ENCODE measurements around the gene IRS2. TPM values are rescaled to one million over a fixed set of nuclear protein-coding genes. Genes with fewer than 3 reads are reported as not detected.

Gene IRS2
- total and polyA plus RNA-seq, 7 donors, result 9.3 to 40.8 (median 18.2) TPM

DNA sequence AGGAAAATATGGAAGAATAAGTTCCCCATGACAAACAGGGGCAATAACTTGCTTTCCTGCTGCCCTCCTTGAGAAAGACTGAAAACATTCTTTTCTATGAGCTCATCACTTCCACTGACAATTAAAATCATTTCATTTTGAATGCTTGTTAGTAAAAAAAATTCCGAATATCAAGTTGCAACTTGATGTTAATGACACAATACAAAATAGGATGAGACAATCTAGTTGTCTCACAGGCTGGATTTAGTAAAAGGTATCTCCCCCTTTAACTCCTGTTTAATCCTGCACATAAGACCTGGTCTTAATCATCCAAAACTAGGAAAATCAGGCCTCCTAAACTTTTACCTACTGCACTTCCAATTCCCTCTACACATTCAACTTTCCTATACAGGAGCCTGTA lies 24.7 kb downstream of the IRS2 start:
- Histone ChIP-seq H3K4me1 (peaks cover 17% of the 10 kb centered on the region), H3K36me3 (ENCODE audit: insufficient read depth in 1 of 2, low read depth in 1 of 2) (no peaks in the 10 kb centered on the region), H3K9me3 (no peaks in the 10 kb centered on the region), H3K27ac (no peak overlapping the region), H3K4me3 (no peak overlapping the region), H3K27me3 (ENCODE audit: insufficient read depth in 3 of 3, low read length in 2 of 3) (no peaks in the 10 kb centered on the region)
- DNase-seq, result no peak
- TF ChIP-seq CTCF (IDR thresholded peaks at IDR 0.05), result no peak
- WGBS, 3 donors, result 84 to 93% (median 85%) methylated on average over 1 of the region's 1 CpG
- no peak for ATAC-seq
- intact Hi-C loops (cut with DNase I), result no loop called here

DNA sequence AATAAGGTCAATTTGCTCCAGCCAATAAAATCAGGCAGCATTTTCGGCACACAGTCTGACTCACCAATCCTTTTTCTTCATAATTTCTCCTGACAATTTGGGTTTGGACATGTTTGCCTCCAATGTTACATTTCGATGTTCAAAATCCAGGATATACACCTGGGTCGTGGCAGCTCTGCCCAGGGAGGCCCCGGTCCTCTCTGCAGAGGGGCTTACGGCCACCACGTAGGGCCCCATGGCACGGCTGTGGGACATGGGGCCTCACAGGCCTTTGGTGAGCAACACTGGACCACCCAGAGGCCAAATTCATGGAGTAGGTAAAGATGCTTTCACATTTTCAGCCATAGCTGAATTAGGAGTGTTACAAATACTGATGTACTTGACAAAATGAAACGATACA lies 25.4 kb downstream of the IRS2 start:
- TF ChIP-seq CTCF (IDR thresholded peaks at IDR 0.05), result no peak
- no peak for ATAC-seq
- Histone ChIP-seq H3K9me3 (no peaks in the 10 kb centered on the region), H3K36me3 (ENCODE audit: insufficient read depth in 1 of 2, low read depth in 1 of 2) (peaks cover 0 to 1% of the 10 kb centered on the region in 2 donors), H3K27ac (peak overlapping the region; percentile 38), H3K4me1 (peaks cover 22% of the 10 kb centered on the region), H3K4me3 (no peak overlapping the region), H3K27me3 (ENCODE audit: insufficient read depth in 3 of 3, low read length in 2 of 3) (no peaks in the 10 kb centered on the region)
- 76 to 87% (median 77%) methylated on average over 8 of the region's 8 CpGs for WGBS, 3 donors
- intact Hi-C loops (cut with DNase I), result no loop called here
- no peak for DNase-seq

DNA sequence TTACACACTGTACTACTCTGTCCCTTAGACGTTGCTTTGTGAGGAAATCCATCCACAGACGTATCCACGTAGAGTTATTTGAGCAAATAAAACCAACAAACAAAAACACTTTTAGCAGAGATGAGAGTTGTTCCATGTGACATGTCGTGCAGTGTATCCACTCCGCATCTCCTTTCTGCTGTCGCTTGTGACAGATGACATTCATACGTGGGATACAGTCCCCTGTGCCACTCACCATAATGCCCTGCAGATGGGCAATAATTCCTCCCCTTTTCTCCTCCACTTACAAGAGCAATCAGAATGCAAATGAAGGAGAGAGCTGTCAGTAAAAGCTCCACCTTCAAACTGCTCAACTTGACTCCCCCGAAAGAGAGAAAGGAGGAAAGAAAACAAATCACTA lies 26.0 kb downstream of the IRS2 start:
- intact Hi-C loops (cut with DNase I), result no loop called here
- no peaks in the 10 kb centered on the region for H3K27me3 ChIP-seq (ENCODE audit: insufficient read depth in 3 of 3, low read length in 2 of 3)
- H3K9me3 ChIP-seq, result no peaks in the 10 kb centered on the region
- ATAC-seq (no peak), DNase-seq (no peak)
- no peak overlapping the region for H3K4me3 ChIP-seq
- H3K36me3 ChIP-seq (ENCODE audit: insufficient read depth in 1 of 2, low read depth in 1 of 2), result peaks cover 0 to 7% of the 10 kb centered on the region in 2 donors
- peak overlapping the region; percentile 11 for H3K27ac ChIP-seq
- TF ChIP-seq CTCF (IDR thresholded peaks at IDR 0.05), result no peak
- 82 to 90% (median 85%) methylated on average over 8 of the region's 8 CpGs for WGBS, 3 donors
- peaks cover 24% of the 10 kb centered on the region for H3K4me1 ChIP-seq

- intact Hi-C loops (cut with DNase I), result no loop called here
- TF ChIP-seq CTCF (IDR thresholded peaks at IDR 0.05), result no peak
- no peaks in the 10 kb centered on the region for H3K27me3 ChIP-seq (ENCODE audit: insufficient read depth in 3 of 3, low read length in 2 of 3)
- H3K4me3 ChIP-seq, result no peak overlapping the region
- H3K27ac ChIP-seq, result peak overlapping the region; percentile 11
- DNase-seq (no peak), ATAC-seq (no peak)
- 59 to 72% (median 61%) methylated on average over 3 of the region's 3 CpGs for WGBS, 3 donors
- no peaks in the 10 kb centered on the region for H3K9me3 ChIP-seq
- peaks cover 17% of the 10 kb centered on the region for H3K4me1 ChIP-seq
- peaks cover 0 to 13% of the 10 kb centered on the region in 2 donors for H3K36me3 ChIP-seq (ENCODE audit: insufficient read depth in 1 of 2, low read depth in 1 of 2)
Measured at GRCh38 chr13:109759609-109760008, 26.8 kb downstream of the IRS2 start.

DNA sequence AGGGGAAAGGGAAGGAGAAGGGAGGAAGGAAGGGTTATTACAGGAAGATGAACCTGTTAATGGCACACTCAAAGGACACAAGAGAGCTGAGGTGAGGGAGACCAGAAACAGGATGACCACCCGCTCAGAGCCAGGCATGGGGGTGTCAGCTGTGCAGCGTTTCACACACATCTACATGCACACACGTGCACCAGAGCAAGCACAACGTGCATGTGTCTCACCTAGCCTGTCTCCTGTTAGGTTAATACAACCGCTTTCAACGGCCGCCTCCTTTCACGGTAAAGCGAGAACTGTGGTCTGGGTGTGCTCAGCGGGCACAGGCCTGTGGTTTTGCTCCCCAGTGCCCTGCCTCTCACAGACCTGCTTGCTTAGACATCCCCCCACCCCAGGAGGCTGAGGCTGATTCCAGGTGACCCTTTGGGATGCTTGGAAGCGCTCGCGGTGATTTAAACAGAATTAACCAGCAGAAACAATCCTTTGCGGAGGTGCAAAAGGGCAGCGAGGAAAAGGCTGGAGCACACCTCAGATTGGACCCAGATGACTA lies 27.4 kb downstream of the IRS2 start:
- no peak for TF ChIP-seq CTCF (IDR thresholded peaks at IDR 0.05)
- WGBS, 3 donors, result 88 to 93% (median 88%) methylated on average over 15 of the region's 15 CpGs
- no peak overlapping the region for H3K27ac ChIP-seq
- intact Hi-C loops (cut with DNase I), result no loop called here
- H3K4me1 ChIP-seq, result peaks cover 16% of the 10 kb centered on the region
- ATAC-seq (no peak), DNase-seq (no peak)
- H3K36me3 ChIP-seq (ENCODE audit: insufficient read depth in 1 of 2, low read depth in 1 of 2), result peaks cover 0 to 19% of the 10 kb centered on the region in 2 donors
- no peak overlapping the region for H3K4me3 ChIP-seq
- no peaks in the 10 kb centered on the region for H3K9me3 ChIP-seq
- H3K27me3 ChIP-seq (ENCODE audit: insufficient read depth in 3 of 3, low read length in 2 of 3), result no peaks in the 10 kb centered on the region

Data from psoas muscle (tissue), 8 donors.